GM21786 (cell line): ENCODE measurements around the gene FAM174C.

Experiments used
- ATAC-seq: cut with Tn5 transposase; IDR thresholded peaks from one replicate; pipeline ENCODE4 v1.9.1; 2021; ENCODE audit not compliant: unreplicated experiment

The FAM174C gene

DNA sequence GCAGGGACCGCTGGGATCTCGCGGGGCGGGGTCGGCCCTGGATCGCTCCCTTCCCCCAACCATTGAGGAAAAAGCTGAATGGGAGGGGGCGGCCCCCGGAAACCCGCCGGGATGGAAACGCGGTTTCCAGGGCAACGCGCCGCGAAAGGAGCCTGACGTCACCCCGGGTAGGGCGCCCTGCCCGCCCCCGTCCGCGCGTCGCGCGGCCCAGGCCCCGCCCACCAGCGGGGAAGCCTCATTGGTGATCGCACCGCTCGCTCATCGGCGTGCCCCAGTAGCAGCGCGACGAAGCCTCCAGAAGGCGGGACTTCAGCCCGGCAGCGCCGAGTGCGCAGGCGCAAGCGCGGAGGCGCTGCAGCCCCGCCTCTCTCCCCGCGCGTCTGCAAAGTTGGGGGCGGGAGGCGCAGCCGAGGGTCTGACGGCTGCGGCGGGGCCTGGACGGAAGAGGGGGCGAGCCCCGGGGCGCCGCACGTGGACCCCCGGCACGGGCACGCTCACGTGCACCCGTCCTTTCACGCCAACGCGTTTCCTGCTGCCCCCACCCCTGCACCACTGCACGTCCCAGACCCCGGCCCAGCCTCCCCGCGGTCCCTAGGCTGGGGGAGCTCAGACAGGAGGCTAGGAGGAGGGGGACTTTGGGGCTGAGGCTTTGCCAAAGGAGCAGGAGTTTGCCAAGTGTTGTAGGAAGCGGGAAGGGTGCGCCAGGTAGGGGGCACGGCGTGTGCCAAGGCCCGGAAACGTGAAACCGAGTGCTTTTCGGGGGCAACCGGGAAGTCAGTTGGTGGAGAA lies 14.4 kb upstream of the FAM174C start:
- ATAC-seq: peak; percentile 35

DNA sequence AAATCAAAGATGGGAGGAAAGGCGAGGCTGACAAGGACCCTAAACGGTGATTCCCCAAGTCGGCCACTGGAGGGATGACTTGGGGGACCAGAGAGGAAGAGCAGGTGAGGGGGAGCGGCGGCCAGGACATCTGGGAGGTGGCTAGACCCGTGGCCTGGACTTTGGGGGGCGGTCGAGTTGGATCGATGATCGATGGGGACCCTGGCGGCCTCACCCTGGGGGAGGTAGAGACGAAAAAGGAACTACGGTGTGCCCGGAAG lies 13.9 kb upstream of the FAM174C start:
- ATAC-seq: no peak

DNA sequence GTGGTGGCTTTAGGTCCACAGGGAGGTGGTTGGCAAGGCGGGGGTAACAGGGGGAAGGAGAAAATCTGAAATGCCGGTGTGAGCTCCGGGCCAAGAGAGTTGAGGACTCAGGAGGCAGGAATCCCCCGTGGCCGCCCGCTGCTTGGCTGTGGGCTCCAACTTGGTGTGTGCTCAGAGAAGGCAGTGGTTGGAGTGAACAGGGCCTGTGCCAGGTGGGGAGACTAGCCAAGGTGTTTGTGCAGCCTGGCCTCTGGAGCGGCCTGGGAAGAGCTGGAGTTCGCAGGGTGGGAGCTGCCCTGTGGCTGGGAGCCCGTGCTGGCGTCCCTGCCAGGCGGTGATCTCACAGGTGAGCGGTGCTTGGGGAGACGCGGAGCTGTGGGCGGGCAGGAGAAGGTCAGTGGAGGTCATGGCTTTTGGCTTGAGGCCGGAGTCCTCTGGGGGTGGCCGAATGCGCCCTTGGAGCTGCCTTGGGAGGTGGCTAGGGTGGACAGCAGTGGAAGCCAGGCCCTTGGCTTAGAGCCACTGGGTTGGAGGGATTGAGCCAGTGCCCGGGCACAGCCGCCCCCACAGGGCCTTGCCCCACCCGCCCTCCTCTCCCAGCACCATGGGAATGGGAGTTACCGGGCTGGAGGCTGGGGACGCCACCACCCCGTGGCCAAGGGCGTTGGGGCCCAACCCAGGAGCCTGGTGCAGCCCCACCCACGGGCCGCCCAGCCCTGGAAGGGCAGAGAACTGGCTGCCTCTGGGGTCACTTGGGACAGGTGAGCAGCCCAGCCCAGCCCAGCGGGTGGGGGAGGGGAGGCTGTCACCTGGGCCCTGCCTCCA lies 13.3 kb upstream of the FAM174C start:
- no peak for ATAC-seq

DNA sequence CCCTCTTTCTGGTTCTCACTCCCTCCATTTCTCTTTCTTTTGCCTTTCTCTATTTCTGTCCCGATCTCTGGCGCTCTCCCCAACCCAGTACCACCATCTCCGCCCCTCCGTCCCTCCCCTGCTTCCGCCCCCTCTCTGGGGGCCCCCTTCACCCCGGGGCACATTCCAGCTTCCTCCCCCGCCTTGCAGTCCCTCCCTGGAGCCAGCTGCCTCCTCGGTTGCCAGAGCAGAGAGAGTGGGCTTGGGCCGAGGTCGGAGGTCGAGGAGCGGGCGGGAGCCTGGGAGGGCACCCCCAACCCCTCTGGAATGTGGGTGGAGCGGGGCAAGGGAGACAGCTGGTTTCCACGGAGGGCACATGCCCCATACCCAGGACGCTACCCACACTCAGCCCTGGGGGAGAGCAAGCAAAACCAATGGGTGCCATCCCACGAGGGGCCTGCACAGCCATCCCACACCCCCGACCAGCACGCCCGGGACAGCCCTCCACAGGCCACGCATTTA lies 12.7 kb upstream of the FAM174C start:
- no peak for ATAC-seq

DNA sequence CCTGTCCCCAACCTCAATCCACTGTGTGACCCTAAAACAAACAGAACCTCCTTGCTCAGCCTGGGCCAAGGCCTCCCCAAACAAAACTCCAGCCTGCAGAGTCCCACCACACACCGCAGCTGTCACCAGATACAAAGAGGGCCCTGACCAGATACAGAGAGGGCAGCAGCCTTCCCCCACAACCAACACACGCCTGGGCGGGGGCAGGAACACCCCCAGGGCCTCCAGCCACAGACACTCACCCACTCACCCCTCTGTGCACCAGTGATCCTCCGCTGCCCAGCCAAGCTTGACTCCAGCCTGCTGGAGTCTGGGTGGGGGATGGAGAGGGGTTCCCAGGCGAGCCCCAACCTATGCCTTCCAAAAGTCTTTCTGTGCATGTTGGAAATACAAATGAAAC lies 12.1 kb upstream of the FAM174C start:
- no peak for ATAC-seq

DNA sequence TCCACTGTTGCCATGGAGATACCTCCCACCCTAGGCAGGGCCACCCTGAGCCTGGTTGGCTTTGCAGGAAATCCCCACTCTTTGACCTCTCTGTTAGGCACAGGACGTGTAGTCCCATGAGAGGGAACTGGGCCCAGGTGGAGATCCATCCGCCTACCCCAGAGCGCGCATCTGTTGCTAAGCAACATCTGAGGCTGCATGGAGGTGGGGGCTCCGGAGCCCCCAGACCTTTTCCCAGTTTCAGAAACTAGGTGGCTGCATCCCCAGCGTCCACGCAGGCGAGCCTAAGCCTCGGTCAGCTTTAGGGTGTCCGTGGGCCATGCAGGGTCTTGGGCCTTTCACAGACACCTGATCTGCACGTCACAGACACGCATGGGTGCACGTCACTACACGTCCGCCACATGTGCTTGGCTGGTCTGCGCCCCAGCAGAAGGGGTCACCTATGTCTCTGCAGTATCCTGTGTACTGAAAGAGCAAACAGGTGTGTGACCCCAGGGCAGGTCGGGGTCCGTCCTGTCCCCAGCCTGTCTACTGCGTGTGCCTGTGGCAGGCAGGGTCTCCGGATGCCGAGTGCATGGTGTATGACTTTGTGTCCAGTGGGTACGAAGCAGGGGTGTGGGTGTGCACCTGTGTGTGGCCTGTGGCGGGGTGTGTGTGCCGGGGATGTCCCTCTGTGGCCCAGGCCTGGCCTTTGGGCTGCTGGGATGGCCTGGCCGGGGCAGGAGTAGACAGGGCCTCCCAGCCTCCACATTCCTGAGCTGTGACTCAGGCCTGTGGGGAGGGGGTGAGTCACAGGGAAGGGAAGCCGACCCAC lies 10.3 kb upstream of the FAM174C start:
- ATAC-seq: no peak

DNA sequence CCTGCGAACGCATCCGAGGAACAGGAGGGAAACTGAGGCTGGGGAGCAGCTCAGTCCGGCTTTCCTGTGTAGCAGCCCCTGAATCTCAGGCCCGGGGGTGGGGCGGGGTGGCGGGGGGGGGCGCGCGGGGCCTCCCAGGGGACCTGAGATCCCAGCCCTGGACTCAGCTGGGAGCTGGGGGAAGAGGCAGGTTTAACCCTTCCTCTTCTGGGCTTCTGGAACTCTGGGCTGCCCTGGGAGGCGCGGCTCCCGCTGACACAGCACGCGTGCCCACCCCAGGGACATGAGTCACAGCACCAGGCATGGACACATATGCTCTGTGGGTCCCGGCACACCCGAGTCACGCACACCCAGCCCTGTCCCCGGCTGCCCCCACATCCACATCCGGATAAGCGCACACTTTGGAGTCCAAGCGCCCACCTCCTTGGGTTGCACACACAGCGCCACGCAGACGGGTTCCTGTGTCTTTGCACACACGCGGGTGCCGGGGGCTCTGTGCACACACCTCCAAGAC lies 9.7 kb upstream of the FAM174C start:
- ATAC-seq: no peak

DNA sequence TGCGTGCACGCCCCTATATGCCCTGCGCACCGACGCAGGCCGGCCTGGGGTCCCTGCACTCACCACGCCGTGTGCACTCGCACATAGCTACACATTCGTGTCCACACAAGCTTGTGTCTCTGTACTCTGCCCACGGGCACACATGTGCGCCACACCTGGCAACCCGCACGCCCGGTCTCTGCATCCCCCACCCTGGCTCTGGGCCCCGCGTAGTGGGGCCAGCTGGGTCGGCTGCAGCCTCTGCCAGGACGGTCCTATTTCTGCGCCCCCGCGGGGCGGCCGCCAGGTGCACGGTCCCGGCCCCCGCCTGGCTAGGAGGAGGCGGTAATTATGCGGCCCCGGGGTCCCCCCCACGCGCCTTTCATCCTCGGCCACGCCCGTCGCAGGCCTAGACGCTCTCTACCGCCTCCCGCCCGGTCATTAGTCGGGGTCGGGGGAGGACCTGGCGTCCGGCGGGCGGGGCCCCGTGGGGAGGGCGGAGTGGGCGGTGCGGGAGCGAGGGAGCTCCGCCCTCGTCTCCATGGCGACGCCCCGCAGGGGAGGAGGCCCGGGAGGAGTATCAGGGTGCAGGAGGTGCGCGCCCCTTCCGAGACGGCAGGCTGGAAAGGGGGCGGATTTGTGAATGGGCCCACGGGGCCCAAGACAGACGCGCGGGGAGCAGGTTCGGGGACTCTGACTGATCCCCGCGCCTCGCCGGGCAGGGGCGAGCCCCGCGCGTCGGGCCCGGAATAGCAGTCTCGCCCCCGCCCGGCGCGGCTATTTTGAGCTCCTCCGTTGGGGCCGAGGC lies 9.0 kb upstream of the FAM174C start:
- peak; percentile 29 for ATAC-seq

DNA sequence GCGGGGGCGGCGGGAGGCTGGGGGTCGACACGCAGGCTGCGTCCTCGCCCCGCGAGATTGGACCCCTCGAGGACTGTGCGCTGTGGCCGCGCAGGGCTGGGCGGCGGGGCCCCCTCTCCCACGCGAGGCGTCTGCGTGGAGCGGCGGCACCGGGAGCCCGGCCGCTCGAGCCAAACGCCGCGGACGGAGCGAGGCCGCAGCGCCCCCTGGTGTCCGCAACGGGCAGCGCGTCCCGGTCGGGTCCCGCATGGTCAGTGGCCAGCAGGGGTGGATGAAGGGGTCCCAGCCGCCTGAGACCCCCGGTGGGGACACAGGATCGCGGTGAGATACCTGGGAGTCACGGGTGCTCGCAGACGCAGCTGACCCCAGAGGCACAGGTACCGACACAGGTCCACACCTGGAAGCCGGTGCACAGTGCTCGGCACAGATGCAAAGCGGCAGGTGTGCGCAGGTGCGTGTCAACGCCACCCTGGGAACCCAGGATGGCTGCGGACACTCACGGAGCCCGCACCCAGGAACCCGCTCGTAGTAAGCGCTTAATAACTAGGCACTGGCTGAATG lies 8.3 kb upstream of the FAM174C start:
- peak; percentile 4 for ATAC-seq

DNA sequence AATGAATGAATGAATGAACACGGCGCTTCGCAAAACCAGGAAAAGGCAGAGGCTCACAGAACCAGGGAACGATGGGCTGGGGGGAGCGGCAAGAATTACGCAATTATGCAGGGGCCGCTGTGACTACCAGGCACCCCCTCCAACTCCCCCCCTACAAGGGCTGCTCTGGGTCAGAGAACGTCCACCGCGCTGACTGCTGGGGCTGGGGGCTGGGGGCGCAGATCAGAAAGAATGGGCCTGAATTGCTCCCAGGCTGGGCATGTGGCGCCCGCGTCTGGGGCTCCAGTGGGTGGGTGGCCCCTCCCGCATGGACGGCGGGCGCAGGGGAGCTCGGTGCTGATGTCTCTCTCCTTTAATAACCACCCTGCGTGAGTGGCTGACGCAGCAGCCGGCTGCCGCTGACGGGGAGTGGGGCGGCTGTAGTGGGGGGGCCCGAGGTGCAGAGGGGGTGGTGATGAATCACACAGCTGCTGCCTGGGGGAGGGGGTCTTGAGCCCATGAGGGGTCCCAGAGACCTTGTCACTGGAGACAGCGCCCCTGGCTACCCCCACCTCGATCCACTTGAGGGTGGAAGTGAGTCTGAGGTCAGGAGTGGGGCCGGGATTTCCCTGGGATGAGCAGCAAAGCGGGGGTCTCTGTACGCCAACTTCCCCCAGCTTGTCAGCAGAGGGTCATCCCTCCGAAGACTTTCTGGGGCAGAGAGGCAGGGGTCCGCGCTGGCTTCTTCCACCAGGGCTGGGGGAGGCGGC lies 7.7 kb upstream of the FAM174C start:
- no peak for ATAC-seq

DNA sequence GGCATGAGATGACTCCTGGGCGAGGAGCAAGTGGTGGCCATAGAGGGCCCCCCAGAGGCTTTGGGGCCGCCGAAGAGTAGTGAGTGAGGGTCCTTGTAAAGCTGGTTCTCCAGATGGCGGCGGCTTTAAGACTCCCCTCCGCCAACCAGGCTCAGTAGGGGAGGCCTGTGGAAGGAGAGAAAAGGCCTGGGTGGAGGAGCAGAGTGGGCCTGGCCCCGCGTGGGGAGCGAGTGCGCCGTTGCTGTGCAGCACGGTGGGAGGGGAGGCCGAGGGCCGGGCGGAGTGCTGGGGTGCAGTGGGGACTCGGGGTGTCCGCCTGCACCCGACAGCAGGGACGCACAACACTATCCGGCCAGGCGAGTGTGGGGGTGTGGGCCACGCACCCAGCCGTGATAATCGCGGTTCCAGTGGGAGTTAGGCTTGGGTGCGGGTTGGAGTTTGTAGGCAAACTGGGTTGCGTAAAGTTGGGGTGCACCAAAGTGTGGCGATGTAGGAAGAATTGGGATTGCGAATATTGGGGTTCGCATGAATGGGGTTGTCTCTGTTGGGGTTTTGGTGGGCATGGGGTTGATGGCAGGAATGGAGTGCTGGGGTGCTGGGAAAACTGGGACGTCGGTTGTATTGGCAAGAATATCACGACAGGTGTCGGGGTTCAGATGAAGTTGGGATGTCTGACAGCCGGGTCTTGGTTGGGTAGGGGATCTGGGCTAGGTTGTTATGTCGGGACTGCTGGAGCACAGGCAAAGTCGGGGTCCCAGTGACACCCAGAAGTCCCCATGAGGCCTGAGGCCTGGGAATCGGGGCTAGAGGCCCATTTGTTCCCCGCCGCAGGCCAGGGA lies 6.9 kb upstream of the FAM174C start:
- no peak for ATAC-seq

DNA sequence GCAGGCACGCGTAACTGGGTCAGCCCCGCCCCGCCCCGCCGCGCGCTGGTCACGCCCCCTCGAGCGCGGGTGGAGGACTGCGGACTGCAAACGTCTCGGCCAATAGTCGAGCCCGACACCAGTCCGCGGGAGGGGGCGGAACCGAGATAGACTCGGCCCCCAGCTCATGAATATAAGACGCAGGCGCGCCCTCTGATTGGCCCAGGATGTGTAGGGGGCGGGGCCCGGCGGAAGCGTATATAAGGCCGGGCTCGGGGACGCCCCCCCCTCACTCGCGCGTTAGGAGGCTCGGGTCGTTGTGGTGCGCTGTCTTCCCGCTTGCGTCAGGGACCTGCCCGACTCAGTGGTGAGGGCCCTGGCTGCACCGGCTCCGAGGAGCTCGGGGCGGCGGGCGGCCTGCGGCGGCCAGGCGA lies 6.3 kb upstream of the FAM174C start, which contains the start of gene CIRBP:
Gene CIRBP, plus strand, starts transcription at position 268 of the 413 bp plus-strand sequence. CDS start 1,602 bp downstream, outside the sequence.
- ATAC-seq: peak; percentile 59

DNA sequence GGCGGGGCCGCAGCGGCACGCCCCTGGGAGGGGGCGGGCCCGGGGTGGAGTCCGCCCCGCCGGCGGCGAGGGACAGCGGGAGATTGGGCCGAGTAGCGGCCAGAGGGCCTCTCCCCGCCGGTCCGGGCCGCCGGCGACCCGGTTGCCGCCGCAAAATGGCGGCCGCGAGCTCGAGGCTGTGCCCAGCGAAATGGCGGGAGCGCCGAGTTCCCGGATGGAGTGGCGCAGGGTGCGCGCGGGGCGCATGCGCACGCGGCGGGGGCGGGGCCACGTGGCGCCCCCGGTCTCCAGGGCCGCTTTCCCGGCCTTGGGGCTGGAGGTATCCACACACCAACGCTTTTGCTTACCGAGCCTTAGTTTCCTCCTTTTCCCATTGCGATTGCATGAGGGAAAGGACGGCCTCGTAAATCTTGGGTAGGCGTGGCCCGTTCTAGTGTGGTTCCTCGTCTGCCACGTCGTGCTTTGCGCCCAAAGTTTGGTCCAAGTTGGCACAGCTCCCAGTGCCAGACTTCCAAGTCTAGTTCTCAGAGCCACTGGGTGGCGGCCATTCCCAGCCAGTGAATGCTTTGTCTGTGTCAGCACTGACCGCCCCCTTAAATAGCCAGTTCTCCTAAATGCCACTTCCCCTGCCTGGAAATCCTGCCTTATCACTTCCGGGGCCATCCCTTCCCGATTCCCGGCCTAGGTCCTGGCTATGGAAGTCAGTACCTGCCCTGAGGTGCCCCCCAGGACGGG lies 5.7 kb upstream of the FAM174C start:
- peak; percentile 15 for ATAC-seq

DNA sequence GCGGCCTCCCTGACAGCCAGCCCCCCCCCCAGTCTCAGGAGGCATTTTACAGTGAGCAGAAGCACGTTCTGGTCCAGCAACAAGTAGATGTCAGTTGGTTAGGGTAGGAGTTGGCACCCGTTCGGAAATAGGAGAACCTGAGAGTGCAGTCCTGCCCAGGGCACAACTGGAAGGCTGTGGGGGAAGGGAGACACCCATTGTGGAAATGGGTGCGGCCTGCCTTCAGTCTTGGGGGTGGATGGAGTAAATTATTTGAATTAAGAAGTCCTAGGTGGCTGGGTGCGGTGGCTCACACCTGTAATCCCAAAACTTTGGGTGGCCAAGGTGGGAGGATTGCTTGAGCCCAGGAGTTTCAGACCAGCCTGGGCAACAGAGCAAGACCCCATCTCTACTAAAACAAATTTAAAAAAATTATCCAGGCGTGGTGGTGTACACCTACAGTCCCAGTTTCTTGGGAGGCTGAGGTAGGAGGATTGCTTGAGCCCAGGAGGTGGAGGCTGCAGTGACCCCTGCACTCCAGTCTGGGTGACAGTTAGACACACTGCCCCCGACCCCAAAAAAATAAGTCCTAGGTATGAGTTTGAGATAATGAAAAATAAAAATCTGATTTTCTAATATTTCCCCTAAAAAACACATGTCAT lies 5.0 kb upstream of the FAM174C start:
- no peak for ATAC-seq

DNA sequence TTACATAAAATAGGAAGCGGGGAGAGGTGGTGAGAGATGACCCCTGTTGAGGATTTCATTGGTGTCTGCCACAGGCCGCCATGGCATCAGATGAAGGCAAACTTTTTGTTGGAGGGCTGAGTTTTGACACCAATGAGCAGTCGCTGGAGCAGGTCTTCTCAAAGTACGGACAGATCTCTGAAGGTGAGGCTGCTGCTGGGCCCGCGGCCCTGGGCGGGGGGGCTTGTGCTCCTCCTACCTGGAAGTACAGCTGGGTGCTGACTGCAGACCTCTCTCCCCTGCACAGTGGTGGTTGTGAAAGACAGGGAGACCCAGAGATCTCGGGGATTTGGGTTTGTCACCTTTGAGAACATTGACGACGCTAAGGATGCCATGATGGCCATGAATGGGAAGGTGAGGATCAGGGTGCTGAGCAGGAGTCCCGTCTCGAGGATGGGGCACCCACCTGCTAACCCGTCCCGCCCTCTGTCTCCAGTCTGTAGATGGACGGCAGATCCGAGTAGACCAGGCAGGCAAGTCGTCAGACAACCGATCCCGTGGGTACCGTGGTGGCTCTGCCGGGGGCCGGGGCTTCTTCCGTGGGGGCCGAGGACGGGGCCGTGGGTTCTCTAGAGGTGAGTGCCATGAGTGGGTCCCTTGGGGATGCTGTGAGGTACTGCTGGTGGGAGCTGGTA lies 4.3 kb upstream of the FAM174C start:
- no peak for ATAC-seq

DNA sequence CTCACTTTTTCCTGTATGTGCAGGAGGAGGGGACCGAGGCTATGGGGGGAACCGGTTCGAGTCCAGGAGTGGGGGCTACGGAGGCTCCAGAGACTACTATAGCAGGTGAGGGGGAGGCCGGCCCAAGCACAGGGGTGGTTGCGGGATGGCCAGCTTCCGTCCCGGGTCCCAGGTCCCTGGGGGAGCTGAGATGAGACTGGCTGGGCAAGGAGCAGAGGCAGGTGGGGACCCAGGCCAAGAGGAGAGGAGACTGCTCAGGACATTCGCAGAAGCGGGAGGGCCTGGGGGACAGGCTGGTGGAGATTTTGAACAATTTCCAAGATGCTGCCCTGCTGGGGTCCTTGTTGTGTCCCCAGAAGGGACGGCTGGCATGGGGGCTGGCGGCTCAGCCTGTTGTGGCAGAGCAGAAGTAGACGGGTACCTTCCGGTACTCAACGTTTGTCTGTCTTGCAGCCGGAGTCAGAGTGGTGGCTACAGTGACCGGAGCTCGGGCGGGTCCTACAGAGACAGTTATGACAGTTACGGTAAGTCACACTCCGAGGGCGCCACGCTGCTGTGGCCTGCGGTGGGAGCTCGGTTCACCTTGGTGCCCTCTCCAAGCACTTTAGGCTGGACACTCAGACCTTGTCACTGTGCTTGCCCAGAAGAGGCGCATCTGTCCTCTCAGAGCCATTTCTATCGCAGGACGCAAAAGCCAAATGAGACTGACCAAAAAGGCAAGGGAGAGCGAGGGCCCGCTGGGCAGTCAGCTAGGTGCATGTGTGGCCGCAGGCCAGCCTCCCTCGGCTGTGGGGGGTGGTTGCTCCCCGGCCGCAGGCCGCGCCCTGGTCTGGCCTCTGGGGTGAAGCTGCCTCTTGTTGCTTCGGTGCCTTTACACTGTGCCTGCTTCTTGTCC lies 3.6 kb upstream of the FAM174C start:
- no peak for ATAC-seq
